GM23338 (cell line): ENCODE results near the gene TMEM135. TPM values are rescaled to one million over a fixed set of nuclear protein-coding genes. Genes with fewer than 3 reads are reported as not detected.

ENCODE experiments used
- ATAC-seq: fragments of 200-7000 bp; cut with Tn5 transposase; 3 replicates; pipeline ENCODE4 v1.9.1; 2020
- DNase-seq: peaks from one replicate; pipeline ENCODE4 v3.0.0-alpha.2; 2015; ENCODE audit warnings: low spot score
- H2AFZ ChIP-seq: fragments of 200-600 bp; sonication (generic); 2 replicates; pipeline ENCODE4 v1.8.0; 2016; ENCODE audit warnings: antibody characterized with exemption, mild to moderate bottlenecking, moderate library complexity
- H3F3A ChIP-seq: fragments of 200-600 bp; sonication (generic); replicated peaks from 2 replicates; pipeline ENCODE4 v1.8.0; 2017; ENCODE audit warnings: antibody characterized with exemption, mixed run types, low read depth
- H3K27ac ChIP-seq: fragments of 200-600 bp; sonication (generic); 2 replicates; pipeline ENCODE4 v1.6.1; 2016; ENCODE audit warnings: low read depth
- H3K27me3 ChIP-seq: fragments of 200-600 bp; sonication (generic); 2 replicates; pipeline ENCODE4 v1.8.0; 2016; ENCODE audit warnings: mild to moderate bottlenecking, mixed run types, moderate library complexity; ENCODE audit not compliant: insufficient read depth
- H3K36me3 ChIP-seq: fragments of 200-600 bp; sonication (generic); 2 replicates; pipeline ENCODE4 v1.8.0; 2016; ENCODE audit warnings: mild to moderate bottlenecking; ENCODE audit not compliant: insufficient read depth
- H3K4me1 ChIP-seq: fragments of 200-600 bp; sonication (generic); 2 replicates; pipeline ENCODE4 v1.8.0; 2016; ENCODE audit warnings: mild to moderate bottlenecking, moderate library complexity; ENCODE audit not compliant: insufficient read depth
- H3K4me2 ChIP-seq: fragments of 200-600 bp; sonication (generic); 2 replicates; pipeline ENCODE4 v1.7.1; 2017; ENCODE audit warnings: mixed run types
- H3K4me3 ChIP-seq: fragments of 200-600 bp; sonication (generic); 2 replicates; pipeline ENCODE4 v1.6.1; 2016; ENCODE audit warnings: mixed run types
- H3K79me2 ChIP-seq: fragments of 200-600 bp; sonication (generic); replicated peaks from 2 replicates; pipeline ENCODE4 v1.8.0; 2017; ENCODE audit warnings: mild to moderate bottlenecking; ENCODE audit not compliant: insufficient read depth
- H3K9me2 ChIP-seq: fragments of 200-600 bp; sonication (generic); 2 replicates; pipeline ENCODE4 v1.8.0; 2017; ENCODE audit not compliant: insufficient read depth
- H4K20me1 ChIP-seq: fragments of 200-600 bp; sonication (generic); replicated peaks from 2 replicates; pipeline ENCODE4 v1.8.0; 2017; ENCODE audit warnings: mild to moderate bottlenecking; ENCODE audit not compliant: insufficient read depth
- H3K27ac Mint-ChIP-seq: 2 replicates; pipeline ENCODE4 v1.8.0; 2020; ENCODE audit warnings: inconsistent platforms, mild to moderate bottlenecking, moderate library complexity, mixed read lengths
- H3K27me3 Mint-ChIP-seq: 3 replicates; pipeline ENCODE4 v1.8.0; 2022; ENCODE audit warnings: low read depth, mild to moderate bottlenecking, moderate library complexity, mixed read lengths, inconsistent platforms; ENCODE audit not compliant: insufficient read depth, poor library complexity
- H3K36me3 Mint-ChIP-seq: 3 replicates; pipeline ENCODE4 v1.8.0; 2021; ENCODE audit warnings: low read depth, mild to moderate bottlenecking, inconsistent platforms, moderate library complexity, mixed read lengths
- H3K4me1 Mint-ChIP-seq: 3 replicates; pipeline ENCODE4 v1.8.0; 2020; ENCODE audit warnings: mild to moderate bottlenecking, inconsistent platforms, mixed read lengths
- H3K4me3 Mint-ChIP-seq: 3 replicates; pipeline ENCODE4 v1.8.0; 2021; ENCODE audit warnings: moderate library complexity, mild to moderate bottlenecking, inconsistent platforms, mixed read lengths
- H3K9me3 Mint-ChIP-seq: 3 replicates; pipeline ENCODE4 v1.8.0; 2020; ENCODE audit warnings: moderate library complexity, mild to moderate bottlenecking, inconsistent platforms, mixed read lengths
- CREB1 ChIP-seq: fragments of 250-450 bp; sonication (Bioruptor Pico); IDR thresholded peaks from 2 replicates; pipeline ENCODE4 v1.5.0; 2020; ENCODE audit warnings: low read depth, mild to moderate bottlenecking, moderate library complexity
- EZH2phosphoT487 ChIP-seq: fragments of 200-600 bp; sonication (generic); IDR thresholded peaks from one replicate; pipeline ENCODE4 v1.8.1; 2018; ENCODE audit warnings: antibody characterized with exemption; ENCODE audit not compliant: unreplicated experiment
- STAT1 ChIP-seq: IDR thresholded peaks from one replicate; pipeline ENCODE4 v1.6.1; 2016; ENCODE audit warnings: antibody characterized with exemption; ENCODE audit not compliant: unreplicated experiment
- ZNF114 ChIP-seq: fragments of 250-450 bp; sonication (Bioruptor Pico); IDR thresholded peaks from 2 replicates; pipeline ENCODE4 v1.5.0; 2020; ENCODE audit warnings: mild to moderate bottlenecking, moderate library complexity
- polyA plus RNA-seq: library from polyadenylated mRNA; unstranded; fragments of >200 nt; fragmentation: Nextera tagmentation; extraction: Ambion mirVana; gene quantifications from 2 replicates; pipeline ENCODE4 v1.2.1, GENCODE V29; 2016
- total RNA-seq: library from RNA; depleted of rRNA; stranded (reverse); fragments of >200 nt; shearing (Covaris generic); gene quantifications from 2 replicates; pipeline ENCODE4 v1.2.3, GENCODE V29; 2014
- TF ChIP-seq, protein P1 (sequence below): IDR thresholded peaks from 2 replicates; pipeline ENCODE4 v1.6.1; 2016; ENCODE audit warnings: antibody characterized with exemption
- TF ChIP-seq, protein P2 (sequence below): fragments of 250-450 bp; sonication (Bioruptor Pico); IDR thresholded peaks from 2 replicates; pipeline ENCODE4 v1.5.0; 2020; ENCODE audit warnings: mild to moderate bottlenecking, moderate library complexity

Gene TMEM135
- total and polyA plus RNA-seq, 2 experiments from 2014 or later, result 23.4 to 49.9 TPM

- TF ChIP-seq, protein P1, sequence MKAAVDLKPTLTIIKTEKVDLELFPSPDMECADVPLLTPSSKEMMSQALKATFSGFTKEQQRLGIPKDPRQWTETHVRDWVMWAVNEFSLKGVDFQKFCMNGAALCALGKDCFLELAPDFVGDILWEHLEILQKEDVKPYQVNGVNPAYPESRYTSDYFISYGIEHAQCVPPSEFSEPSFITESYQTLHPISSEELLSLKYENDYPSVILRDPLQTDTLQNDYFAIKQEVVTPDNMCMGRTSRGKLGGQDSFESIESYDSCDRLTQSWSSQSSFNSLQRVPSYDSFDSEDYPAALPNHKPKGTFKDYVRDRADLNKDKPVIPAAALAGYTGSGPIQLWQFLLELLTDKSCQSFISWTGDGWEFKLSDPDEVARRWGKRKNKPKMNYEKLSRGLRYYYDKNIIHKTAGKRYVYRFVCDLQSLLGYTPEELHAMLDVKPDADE, result no peak
Measured at GRCh38 chr11:87239001-87239400, 201.3 kb downstream of the TMEM135 start (continued).

- ATAC-seq (no peak), DNase-seq (no peak)
- Mint-ChIP-seq H3K27me3 (no peaks in the 10 kb centered on the region), H3K4me3 (no peak overlapping the region), H3K9me3 (no peaks in the 10 kb centered on the region; the same call in 2 of the 3 replicates), H3K27ac (no peak overlapping the region), H3K4me1 (no peaks in the 10 kb centered on the region), H3K36me3 (no peaks in the 10 kb centered on the region)
- Histone ChIP-seq H3K4me3 (no peak overlapping the region), H4K20me1 (no peaks in the 10 kb centered on the region), H3K9me2 (no peaks in the 10 kb centered on the region), H2AFZ (no peak overlapping the region), H3K4me1 (no peaks in the 10 kb centered on the region), H3K4me2 (no peak overlapping the region), H3K27ac (no peak overlapping the region), H3F3A (no peaks in the 10 kb centered on the region), H3K79me2 (no peaks in the 10 kb centered on the region), H3K27me3 (no peaks in the 10 kb centered on the region), H3K36me3 (no peaks in the 10 kb centered on the region)
- TF ChIP-seq ZNF114 (CRISPR knock-in tag), result no peak
- TF ChIP-seq CREB1 (CRISPR knock-in tag), result no peak
- TF ChIP-seq, protein P1, result no peak
- TF ChIP-seq EZH2phosphoT487, result no peak
- TF ChIP-seq, protein P2, sequence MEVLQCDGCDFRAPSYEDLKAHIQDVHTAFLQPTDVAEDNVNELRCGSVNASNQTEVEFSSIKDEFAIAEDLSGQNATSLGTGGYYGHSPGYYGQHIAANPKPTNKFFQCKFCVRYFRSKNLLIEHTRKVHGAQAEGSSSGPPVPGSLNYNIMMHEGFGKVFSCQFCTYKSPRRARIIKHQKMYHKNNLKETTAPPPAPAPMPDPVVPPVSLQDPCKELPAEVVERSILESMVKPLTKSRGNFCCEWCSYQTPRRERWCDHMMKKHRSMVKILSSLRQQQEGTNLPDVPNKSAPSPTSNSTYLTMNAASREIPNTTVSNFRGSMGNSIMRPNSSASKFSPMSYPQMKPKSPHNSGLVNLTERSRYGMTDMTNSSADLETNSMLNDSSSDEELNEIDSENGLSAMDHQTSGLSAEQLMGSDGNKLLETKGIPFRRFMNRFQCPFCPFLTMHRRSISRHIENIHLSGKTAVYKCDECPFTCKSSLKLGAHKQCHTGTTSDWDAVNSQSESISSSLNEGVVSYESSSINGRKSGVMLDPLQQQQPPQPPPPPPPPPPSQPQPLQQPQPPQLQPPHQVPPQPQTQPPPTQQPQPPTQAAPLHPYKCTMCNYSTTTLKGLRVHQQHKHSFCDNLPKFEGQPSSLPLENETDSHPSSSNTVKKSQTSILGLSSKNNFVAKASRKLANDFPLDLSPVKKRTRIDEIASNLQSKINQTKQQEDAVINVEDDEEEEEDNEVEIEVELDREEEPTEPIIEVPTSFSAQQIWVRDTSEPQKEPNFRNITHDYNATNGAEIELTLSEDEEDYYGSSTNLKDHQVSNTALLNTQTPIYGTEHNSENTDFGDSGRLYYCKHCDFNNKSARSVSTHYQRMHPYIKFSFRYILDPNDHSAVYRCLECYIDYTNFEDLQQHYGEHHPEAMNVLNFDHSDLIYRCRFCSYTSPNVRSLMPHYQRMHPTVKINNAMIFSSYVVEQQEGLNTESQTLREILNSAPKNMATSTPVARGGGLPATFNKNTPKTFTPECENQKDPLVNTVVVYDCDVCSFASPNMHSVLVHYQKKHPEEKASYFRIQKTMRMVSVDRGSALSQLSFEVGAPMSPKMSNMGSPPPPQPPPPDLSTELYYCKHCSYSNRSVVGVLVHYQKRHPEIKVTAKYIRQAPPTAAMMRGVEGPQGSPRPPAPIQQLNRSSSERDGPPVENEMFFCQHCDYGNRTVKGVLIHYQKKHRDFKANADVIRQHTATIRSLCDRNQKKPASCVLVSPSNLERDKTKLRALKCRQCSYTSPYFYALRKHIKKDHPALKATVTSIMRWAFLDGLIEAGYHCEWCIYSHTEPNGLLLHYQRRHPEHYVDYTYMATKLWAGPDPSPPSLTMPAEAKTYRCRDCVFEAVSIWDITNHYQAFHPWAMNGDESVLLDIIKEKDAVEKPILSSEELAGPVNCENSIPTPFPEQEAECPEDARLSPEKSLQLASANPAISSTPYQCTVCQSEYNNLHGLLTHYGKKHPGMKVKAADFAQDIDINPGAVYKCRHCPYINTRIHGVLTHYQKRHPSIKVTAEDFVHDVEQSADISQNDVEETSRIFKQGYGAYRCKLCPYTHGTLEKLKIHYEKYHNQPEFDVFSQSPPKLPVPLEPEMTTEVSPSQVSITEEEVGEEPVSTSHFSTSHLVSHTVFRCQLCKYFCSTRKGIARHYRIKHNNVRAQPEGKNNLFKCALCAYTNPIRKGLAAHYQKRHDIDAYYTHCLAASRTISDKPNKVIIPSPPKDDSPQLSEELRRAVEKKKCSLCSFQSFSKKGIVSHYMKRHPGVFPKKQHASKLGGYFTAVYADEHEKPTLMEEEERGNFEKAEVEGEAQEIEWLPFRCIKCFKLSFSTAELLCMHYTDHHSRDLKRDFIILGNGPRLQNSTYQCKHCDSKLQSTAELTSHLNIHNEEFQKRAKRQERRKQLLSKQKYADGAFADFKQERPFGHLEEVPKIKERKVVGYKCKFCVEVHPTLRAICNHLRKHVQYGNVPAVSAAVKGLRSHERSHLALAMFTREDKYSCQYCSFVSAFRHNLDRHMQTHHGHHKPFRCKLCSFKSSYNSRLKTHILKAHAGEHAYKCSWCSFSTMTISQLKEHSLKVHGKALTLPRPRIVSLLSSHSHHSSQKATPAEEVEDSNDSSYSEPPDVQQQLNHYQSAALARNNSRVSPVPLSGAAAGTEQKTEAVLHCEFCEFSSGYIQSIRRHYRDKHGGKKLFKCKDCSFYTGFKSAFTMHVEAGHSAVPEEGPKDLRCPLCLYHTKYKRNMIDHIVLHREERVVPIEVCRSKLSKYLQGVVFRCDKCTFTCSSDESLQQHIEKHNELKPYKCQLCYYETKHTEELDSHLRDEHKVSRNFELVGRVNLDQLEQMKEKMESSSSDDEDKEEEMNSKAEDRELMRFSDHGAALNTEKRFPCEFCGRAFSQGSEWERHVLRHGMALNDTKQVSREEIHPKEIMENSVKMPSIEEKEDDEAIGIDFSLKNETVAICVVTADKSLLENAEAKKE (CRISPR knock-in tag), result no peak
- no peak for TF ChIP-seq STAT1
Measured at GRCh38 chr11:87239531-87239930, 201.8 kb downstream of the TMEM135 start.
